ENCODE results near the gene GPS1.

Gene GPS1

DNA sequence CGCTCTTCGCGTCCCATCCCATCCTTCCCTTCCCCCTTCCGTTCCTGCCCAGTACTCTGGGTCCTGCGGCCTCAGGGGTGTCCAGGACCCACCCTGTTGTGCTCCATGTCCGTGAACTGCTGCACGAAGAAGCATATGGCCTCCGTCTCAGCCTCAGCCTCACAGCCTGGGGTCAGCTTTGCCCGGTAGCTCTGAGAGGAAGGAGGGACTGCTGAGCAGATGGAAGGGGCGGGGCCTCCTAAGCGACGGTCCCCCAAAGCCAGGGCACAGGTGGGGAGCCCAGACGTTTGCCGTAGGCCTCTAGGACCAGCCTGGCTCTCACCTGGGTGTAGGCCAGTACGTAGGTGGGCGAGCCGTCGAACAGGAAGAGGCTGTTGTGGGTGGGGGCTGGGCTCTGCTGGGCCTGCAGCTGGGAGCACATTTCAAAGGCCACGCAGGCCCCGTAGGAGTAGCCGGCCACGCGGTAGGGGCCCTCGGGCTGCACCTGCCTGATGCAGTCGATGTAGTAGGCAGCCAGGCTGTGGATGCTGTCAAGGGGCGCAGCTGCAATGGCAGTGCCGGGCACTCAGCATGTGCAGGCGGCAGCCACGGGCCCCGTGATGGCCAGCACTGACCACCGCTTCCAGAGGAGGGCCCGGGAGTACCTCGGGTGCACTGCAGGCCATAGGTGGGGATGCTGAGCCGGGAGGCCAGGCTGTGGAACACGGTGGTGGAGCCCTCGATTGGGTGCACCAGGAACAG, 28.5 kb downstream of the GPS1 start:
- DNase-seq, result no peak

DNA sequence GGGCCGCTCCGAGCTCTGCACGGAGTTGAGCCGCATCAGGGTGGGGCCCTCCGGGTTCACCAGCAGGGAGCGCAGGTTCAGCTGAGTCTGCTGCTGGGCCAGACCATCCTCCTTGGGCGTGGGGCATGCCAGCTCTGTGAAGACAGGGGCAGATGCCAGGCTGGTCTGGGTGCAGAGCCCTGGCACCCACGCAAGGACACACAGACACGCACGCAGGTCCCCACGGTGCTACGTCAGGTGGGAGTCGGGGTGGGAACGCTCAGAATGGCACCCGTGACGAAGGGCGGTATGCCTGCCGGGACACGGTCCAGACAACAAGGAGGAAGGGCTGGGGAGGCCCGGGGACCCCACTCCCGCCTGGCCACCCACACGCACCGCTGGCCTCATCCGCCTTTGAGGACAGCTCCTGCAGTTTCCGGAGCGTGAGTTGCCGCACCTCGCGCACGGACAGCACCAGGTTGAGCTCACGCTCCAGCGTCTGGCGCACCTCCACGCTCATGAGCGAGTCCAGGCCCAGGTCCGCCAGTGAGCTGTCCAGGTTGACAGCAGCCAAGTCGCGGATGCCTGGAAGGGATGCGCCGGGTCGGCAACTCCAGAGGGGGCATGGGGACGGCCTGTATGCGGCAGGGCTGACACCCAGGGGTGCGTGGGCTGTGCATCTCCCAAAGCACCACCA, 29.2 kb downstream of the GPS1 start:
- no peak for DNase-seq

DNA sequence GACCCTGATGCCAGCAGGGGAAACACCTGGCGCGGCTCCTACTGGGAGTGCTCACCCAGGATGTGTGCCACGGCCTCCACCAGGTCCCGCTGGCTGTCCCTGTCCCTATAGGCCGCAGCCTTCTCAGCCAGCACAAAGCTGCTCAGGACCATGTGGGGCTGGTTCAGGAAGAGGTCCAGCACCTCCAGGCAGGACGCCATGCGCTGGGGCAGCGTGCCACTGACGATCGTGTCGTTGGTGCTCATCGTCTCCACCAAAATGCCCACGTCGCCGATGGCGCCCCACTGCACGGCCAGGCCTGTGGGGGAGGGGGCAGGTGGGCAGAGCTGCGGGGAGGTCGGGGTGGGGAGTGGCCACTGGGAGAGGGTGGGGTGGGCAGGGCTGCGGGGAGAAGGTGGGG, 29.8 kb downstream of the GPS1 start:
- DNase-seq, result no peak

DNA sequence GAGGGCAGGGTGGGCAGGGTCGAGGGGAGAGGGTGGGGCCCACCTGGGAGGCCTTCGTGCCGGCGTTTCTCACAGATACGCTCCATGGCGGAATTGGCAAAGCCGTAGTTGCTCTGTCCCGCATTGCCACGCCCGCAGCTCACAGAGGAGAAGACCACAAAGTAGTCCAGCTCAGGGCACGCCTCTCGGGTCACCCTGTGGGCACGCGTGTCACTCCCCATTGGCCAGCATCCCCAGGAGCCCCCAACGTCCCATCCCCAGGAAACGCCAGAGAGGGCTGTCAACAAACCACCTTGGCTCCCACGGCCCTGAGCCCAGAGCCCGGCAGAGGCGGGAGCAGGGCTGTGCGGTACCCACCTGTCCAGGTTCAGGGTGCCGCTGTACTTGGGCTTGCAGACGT, 30.3 kb downstream of the GPS1 start:
- no peak for DNase-seq

DNA sequence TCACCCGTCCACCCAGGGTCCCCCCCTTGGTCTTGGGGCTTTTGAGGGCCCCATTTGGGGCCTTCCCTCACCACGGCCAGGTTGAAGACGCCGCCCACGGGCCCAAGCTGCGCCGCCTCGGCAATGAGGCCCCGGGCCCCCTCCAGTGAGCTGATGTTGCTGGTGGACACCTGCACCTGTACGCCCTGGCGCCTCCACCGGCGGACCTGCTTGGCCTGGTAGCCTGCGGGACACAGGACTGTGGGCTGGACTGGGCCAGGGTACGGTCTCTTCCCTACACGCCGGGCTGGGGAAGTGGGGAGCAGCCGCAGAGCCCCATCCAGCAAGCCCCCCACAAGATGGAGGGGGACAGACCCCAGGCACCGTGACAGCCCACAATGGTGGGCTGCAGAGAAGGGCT, 30.8 kb downstream of the GPS1 start:
- DNase-seq, result no peak

DNA sequence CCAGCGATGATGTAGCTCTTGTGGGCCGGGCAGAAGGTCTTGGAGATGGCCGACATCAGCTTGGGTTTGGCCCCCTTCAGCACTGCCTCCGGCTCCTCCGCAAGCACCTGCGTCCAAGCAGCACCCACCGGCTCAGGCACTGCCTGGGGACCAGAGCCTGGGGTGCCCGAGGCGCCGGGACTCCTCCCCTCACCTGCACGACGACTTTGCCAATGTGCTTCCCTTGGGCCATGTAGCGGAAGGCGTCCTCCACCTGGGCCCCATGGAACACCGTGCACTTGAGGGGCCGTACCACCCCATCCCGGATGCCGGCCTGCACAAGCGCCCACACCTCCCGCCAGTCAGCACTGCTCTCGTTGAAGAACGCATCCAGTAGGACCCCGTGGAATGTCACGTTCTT, 31.3 kb downstream of the GPS1 start:
- DNase-seq, result no peak

DNA sequence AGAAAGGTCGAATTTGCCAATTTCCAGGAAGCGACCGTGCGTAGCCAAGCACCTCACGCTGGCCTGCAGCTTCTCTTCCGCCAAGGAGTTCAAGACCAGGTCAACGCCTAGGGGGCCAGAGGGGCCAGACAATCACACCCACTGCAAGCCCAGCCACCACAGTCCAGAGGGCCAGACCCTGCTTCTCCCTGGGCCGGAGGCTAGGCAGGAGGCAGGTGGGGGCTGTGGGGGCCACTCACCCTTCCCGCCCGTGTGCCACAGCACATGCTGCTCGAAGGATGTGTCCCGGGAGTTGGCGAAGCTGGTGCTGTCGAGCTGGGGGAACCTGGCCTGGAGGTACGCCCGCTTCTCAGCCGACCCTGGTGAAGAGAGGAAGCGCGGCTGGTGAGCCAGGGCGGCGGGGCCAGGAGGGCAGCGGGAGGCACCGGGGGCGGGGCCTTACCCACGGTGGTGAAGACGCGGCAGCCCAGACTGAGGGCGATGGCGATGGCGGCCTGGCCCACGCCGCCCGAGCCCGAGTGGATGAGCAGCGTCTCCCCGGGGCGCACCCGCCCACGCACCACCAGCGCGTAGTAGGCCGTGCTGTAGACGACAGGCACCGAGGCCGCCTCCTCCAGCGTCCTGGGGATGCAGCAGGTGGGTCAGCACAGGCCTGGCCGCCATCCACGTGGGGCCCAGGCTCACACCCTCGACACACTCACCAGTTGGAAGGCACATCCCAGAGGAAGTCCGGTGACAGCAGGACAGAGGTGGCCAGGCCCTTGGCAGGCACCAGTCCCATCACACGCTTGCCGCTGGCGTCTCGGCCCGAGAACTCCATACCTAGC, 32.0 kb downstream of the GPS1 start:
- DNase-seq, result no peak

DNA sequence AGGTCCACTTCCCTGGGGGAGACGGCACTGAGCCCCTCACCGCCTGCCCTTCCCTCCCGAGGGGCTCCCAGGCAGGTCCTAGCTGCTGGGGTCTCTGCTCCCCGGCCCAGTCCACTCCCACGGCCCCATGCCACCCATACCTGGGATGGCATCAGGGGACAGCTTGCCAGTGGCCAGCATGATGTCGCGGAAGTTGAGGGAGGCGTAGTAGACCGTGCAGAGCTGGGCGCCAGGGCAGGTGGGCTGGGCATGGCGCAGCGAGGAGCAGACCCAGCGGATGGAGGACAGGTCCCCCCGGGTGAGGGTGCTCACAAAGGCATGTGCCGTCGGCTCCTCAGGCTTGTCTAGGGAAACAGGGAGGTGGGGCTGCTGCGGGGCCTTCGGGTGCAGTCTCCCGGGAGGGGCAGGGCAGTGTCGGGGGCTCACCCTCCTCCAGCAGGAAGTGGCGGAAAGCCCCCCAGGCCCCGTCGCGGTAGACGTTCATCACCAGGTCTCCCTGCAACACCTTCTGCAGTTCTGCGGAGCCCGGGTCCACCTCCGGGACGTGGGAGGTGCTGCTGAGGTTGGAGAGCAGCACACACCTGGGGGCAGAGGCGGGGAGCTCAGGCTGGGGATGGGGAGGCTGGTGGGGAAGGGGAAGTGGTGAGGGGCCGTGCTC, 32.8 kb downstream of the GPS1 start:
- DNase-seq, result no peak

DNA sequence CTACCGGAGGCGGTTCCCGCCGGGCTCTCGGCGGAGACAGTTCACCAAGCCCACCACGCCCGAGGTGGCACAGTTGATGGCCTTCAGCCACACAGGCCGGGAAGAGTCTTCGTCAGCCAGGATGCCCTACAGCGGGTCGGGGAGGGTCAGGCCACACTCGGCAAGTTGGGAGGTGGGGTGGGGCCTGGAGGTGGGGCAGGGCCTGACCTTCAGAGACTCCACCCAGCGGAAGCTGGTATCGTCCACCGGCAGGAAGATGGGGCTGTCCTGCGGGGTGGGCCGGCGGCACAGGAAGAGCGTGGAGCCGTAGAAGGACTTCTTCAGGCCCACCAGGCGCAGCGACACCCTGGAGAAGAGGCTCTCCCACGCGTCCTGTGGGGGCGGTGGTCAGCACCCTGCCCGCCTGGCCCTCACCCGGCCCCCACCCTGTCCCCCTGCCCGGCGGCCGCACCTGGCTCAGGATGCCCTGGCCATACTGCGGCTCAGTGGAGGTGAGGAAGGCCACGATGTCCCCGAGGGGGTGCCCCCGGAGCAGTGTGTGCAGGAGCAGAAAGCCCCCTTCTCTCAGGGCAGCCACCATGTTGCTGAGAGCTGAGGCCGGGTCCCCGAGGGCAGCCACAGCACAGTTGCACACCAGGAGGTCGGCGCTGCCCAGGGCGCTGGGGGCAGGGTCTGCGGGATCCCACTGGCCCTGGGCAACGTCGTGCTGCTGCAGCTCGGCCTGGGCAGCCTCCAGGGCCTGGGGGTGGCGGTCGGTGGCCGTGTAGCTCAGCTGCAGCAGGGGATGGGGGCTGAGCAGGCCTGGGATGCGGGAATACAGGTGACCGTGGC, 33.5 kb downstream of the GPS1 start:
- DNase-seq, result no peak

DNA sequence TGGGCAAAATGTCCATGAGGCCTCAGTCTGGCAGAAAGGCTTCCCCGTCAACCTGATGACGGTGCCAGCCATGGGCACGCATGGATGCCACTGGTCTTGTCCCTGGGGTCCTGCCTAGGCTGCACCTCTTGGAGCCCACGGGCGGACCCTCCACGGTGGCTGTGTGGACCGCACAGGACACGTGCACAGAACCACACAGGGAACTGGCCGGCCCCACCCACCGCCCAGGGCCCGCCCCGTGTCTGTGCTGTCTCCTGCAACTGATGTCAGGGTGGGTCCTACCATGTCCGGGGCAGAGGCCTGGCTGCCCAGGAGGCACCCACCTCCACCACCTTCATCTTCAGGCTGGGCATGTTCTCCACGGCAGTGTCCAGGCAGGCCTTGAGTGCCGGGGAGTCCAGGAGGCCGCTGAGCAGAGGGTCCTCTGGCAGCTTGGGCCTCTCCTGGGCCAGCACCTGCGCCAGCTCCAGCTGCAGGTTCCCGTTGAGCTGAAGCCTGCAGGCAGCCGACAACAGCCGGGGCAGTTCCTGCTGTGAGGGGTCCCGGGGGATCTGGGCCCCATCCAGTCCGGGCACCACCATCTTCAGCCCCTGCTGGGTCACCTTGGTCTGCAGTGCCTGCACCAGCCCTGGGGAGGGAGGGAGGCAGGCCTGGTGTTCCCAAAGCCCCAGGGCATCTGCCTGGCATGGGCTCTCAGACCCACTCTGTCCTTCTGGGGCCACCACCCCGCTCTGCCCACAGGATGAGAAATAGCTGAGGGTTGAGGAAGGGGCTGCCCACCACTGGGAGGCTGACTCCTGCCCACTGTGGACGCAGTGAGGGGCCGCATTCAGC, 34.5 kb downstream of the GPS1 start:
- no peak for DNase-seq

DNA sequence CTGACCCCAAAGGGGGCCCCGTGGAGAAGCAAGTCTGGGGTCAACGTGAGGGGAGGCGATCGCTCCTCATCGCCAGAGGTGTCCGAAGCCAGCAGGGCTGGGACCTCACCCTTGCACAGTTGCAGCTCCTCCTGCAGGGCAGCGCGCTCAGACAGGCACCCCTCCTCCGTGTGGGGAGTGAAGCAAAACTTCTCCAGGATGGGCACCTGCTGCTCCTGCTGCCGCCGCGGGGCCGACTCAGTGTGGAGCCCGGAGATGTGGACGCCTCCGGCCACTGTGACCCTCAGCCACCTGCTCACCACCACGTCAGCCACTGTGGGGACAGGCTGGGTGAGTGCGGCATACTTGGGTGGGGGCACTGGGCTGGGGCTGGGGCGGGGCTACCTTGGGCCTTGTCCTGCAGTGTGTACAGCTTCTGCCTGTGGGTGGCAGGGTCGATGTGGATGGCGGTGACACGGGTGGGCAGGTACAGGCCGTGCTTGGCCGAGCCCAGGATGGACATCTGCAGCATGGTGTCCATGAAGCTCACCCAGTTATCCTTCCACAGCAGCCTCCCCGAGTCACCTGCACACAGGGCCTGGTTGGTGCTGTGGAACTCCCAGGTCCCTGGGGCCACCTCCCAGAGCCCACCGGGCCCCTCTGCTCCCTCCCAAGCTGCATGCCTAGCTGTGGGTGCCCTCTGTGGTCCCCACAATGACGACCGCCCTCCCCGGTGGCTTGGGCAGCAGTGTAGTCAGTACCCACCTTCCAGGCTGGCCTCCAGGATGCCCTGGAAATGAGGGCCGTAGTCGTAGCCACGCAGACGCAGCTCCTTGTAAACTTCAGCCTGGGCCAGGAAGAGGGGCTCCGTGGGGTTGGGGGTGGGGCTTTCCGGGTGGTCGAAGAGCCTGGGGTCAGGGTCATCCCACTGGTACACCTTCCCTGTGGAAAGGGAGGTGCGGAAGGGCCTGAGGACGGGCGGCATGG, 35.5 kb downstream of the GPS1 start:
- DNase-seq, result no peak

DNA sequence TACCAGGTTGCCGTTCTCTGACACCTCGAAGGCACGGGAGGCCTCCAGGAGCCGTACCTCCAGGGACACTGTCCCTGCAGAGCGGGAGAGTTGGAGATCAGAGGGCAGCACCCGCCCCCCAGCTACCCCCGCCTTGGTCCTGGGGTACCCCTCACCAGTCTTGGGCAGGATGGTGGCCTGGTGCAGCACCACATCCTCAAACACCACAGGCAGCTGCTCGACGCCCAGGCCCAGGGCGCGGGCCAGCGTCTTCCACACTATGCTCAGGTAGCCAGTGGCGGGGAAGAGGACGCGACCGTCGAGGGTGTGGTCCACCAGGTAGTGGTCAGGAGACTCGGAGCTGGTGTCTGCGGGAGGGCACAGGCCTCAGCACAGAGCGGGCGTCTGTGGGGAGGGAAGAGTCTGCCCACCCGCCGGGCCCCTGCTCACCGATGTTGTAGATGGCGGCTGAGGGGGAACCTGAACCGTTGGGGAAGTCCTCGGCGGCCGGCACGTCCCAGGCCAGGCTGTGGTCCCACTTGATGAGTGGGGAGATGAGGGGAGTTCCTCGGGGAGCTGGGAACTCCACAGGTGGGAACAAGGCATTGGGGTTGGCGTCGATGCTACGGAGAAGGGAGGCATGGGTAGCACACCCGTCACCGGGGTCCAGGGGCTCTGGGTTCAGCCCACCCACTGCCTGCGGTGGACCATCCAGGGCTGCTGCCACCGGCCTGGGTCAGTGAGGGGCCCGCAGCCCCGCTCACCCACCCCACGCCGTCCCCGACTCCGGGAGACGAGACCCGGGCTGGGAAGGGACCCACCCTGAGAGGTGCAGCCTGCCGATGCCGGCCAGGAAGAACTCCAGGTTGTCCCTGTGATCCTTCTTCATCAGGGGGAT, 36.5 kb downstream of the GPS1 start:
- no peak for DNase-seq

DNA sequence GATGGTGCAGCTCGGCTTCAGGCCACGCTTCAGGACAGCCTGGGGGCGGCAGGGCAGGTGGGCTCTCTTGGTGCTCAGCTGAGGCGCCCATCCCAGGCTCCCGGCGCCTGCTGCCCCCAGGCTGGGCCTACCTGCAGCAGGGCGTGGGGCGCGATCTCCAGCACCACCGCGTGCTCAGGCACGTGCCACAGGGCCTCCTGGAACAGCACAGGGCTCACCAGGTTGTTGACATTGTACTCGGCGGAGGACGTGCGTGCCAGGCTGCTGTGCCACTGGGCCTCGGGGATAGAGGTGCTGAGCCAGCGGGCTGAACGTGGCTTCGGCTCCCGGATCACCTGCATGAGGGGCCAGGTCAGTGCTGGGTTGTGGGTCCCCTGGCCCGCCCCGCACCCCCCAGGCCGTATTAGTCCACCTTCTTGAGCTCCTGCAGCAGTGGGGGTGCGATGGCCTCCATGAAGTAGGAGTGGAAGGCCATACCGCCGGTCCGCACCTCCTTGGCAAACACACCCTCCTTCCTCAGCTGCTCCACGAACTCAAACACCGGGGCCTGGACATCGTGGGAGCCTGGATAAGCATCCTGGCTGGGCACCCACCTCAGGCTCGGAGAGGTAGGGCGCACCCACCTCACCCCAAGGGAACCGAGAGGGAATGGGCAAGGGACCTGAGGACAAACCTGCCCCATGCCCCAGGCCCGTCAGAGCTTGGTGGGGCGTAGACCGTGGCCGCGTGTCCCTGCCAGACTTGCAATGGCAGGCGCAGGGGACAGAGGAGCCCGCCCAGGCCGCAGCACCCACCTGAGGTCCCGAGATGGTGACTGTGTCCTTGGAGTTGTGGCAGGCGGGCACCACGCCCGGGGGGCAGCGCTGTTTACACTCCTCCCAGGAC, 37.4 kb downstream of the GPS1 start:
- no peak for DNase-seq

DNA sequence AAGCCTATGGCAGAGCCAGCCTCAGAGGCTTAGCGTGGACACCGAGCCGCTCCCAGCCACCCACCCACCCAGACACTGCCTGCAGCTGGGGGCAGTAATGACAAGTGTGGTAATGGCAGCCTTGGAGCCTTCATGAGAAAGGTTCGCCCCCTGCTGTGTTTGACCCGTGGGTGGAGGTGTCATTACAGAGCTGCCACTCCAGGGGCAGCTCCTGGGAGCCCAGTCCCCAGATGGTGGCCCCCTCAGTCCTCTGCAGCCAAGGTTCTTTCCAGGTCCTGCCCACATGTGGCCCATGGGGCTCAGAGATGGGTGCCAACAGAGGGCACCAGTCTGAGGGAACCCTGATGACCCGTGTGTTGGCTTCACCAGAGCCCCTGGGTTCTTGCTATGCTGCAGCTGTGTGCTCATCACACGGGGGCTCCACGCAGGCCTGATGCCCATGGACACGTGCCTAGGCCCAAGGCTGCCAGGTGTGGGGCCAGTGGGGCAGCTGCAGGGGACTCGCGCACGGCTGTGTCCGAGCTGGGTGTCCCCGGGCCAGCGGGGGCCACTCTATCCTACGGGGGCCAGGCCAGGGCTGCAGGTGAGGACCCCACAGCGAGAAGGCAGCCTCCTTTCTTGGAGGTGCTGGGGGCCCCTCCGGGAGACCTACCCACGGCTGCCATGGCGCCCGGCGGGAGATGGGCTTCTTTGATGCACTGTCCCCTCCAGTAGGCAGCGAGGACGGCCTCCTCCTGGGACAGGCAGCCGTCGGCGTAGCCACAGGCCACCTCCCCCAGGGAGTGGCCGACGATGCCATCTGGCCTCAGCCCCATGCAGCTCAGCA, 38.2 kb downstream of the GPS1 start:
- no peak for DNase-seq

DNA sequence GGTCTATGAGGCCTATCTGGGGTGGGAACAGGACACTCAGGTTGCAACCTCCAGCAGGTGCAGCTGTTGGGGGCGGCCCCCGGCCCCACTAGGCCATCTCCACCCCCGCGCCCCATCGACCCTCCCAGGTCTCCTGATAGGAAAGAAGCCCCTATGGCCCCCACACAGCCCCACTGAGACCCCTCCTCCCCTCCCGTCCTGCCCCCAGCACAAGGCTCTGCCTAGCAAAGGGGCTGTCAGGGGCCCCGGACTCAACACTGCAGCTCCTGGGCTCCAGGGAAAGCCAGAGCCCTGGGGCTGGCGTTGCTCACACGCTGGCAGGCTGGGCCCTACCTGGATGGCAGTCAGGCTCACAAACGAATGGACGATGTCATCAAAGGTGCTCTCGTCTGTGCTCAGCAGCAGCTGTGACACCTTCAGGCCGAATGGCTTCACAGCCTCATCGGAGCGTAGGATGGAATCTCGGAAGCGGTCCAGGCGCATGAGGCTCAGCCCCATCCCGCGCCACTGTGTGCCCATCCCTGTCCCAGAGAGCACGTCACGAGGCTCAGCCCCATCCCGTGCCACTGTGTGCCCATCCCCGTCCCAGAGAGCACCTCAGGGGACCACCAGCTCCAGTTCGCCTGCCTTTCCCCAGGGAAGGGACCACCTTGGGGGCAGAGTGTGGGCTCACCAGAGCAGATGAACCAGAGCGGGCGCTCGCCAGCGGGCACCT, 39.0 kb downstream of the GPS1 start:
- no peak for DNase-seq

DNA sequence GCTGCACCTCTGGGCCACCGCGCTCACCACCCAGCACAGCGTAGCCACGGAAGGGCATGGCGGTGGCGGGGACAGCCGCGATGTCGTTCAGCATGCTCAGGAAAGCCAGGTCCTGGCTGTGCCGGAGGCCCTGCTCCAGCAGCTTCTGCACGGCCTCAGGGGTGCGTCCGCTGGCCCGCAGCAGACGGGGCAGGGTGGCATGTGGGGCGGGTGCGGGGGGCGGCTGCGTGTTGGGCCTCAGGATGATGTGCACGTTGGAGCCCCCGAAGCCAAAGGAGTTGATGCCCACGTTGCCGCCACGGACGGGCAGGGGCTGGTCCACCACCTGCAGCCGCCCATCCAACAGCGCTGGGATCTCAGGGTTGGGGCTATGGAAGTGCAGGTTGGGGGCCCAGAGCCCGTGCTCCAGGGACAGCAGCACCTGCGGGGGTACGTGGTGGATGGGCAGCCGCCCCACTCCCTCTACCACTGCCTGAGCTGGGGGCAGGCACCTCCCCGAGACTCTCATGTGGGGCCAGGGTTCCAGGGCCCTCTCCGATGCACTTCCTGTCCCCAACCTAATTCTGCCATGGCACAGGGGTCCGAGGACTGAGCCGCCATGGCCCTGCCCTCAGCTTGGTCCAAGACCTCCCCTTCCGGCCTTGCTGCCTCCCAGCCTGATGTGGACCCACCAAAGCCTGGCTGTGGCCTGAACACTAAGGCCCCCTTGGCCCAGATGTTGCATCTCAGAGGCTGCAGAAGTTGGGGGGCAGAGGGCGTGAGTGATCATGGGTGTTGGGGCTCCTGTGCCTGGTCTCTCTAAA, 39.8 kb downstream of the GPS1 start:
- DNase-seq, result no peak
